HG03575 (cell line): ENCODE measurements around the gene HNRNPDL.
"Not testable (repeated sequence)": the region's sequence is repeated elsewhere in the genome, so short reads cannot be mapped to it uniquely, and the experiment has no call there.

Experiments
- ATAC-seq: cut with Tn5 transposase; IDR thresholded peaks from one replicate; pipeline ENCODE4 v1.9.1; 2021; ENCODE audit not compliant: unreplicated experiment, insufficient number of reproducible peaks, low FRiP score; ENCODE audit errors: extremely low read depth

The HNRNPDL gene

GRCh38 chr4:82430193-82430963, at the start of gene HNRNPDL, which contains the start of gene ENOPH1:
HNRNPDL (minus strand) TSS chr4:82430462; CDS start chr4:82429690, 772 bp downstream.
ENOPH1 (plus strand) TSS chr4:82430590; CDS start chr4:82430830, 240 bp downstream.
- peak; percentile 53 for ATAC-seq

GRCh38 chr4:82479562-82479961, 49.3 kb upstream of the HNRNPDL start:
- ATAC-seq: no peak

GRCh38 chr4:82477469-82477868, 47.2 kb upstream of the HNRNPDL start:
- not testable (repeated sequence) for ATAC-seq

- not testable (repeated sequence) for ATAC-seq
Observed at GRCh38 chr4:82475931-82476330, 45.7 kb upstream of the HNRNPDL start.

GRCh38 chr4:82473621-82474164, 43.4 kb upstream of the HNRNPDL start:
- ATAC-seq: no peak

GRCh38 chr4:82473080-82473479, 42.8 kb upstream of the HNRNPDL start:
- not testable (repeated sequence) for ATAC-seq

GRCh38 chr4:82469791-82470345, 39.6 kb upstream of the HNRNPDL start:
- no peak for ATAC-seq

- no peak for ATAC-seq
Observed at GRCh38 chr4:82467471-82467870, 37.2 kb upstream of the HNRNPDL start.

- no peak for ATAC-seq
Observed at GRCh38 chr4:82463221-82463620, 33.0 kb upstream of the HNRNPDL start.

GRCh38 chr4:82462415-82462831, 32.2 kb upstream of the HNRNPDL start:
- no peak for ATAC-seq

GRCh38 chr4:82461710-82462109, 31.4 kb upstream of the HNRNPDL start:
- no peak for ATAC-seq

- no peak for ATAC-seq
Observed at GRCh38 chr4:82458729-82459128, 28.5 kb upstream of the HNRNPDL start.

GRCh38 chr4:82457266-82457665, 27.0 kb upstream of the HNRNPDL start:
- ATAC-seq: no peak

- no peak for ATAC-seq
Observed at GRCh38 chr4:82452026-82452425, 21.8 kb upstream of the HNRNPDL start.

- ATAC-seq: no peak
Observed at GRCh38 chr4:82450966-82451755, 20.9 kb upstream of the HNRNPDL start.

GRCh38 chr4:82447886-82448285, 17.6 kb upstream of the HNRNPDL start:
- ATAC-seq: no peak

GRCh38 chr4:82439088-82439487, 8.8 kb upstream of the HNRNPDL start:
- no peak for ATAC-seq

- ATAC-seq: no peak
Observed at GRCh38 chr4:82437285-82438005, 7.2 kb upstream of the HNRNPDL start.

- ATAC-seq: no peak
Observed at GRCh38 chr4:82436780-82437179, 6.5 kb upstream of the HNRNPDL start.
